K562 (cell line): ENCODE data around the gene CMSS1. TPM values are rescaled to one million over a fixed set of nuclear protein-coding genes. Genes with fewer than 3 reads are reported as not detected.
A peak's percentile ranks its signal among the peaks of the same experiment; 100 is the strongest.

Experiments used
- ARHGAP35 ChIP-seq: fragments of 450-650 bp; IDR thresholded peaks from 2 replicates; pipeline ENCODE4 v1.6.1; 2018; ENCODE audit not compliant: partially characterized antibody
- ARID1B ChIP-seq: fragments of 450-650 bp; IDR thresholded peaks from 2 replicates; pipeline ENCODE4 v1.6.1; 2016; ENCODE audit warnings: antibody characterized with exemption, mild to moderate bottlenecking, inconsistent platforms
- C11orf30 ChIP-seq: fragments of 450-650 bp; IDR thresholded peaks from 2 replicates; pipeline ENCODE4 v1.6.1; 2016; ENCODE audit warnings: low read depth, mild to moderate bottlenecking
- CTBP1 ChIP-seq: fragments of 450-650 bp; IDR thresholded peaks from 2 replicates; pipeline ENCODE4 v1.6.1; 2016; ENCODE audit warnings: borderline replicate concordance
- EP400 ChIP-seq: fragments of 450-650 bp; IDR thresholded peaks from 2 replicates; pipeline ENCODE4 v1.6.1; 2017; ENCODE audit warnings: antibody characterized with exemption, mild to moderate bottlenecking, moderate library complexity
- ETV6 ChIP-seq, 3 experiments: fragments of 150-350 bp in 1 of 3; sonication (generic) in 1 of 3; formaldehyde crosslinking in 1 of 3; IDR thresholded peaks; 2 replicates each; pipeline versions ENCODE4 v1.6.1 to v1.8.0; 2014 to 2022; ENCODE audit warnings: borderline replicate concordance in 2 of 3, low read depth in 2 of 3, antibody characterized with exemption in 1 of 3, low read length in 1 of 3, mild to moderate bottlenecking in 1 of 3, missing genetic modification reagents in 1 of 3
- JUN ChIP-seq, 2 experiments: sonication (generic) in 1 of 2; formaldehyde crosslinking in 1 of 2; IDR thresholded peaks; 2 replicates each; pipeline versions ENCODE4 v1.6.1 to v1.8.0; 2012 to 2022; ENCODE audit warnings: borderline replicate concordance in 2 of 2, mild to moderate bottlenecking in 2 of 2, improper control_type of control experiment in 1 of 2, low read depth in 1 of 2, low read length in 1 of 2, missing genetic modification reagents in 1 of 2
- KDM1A ChIP-seq, 2 experiments: fragments of 450-650 bp; IDR thresholded peaks; 2 replicates each; pipeline ENCODE4 v1.6.1; 2016; ENCODE audit warnings: mild to moderate bottlenecking in 2 of 2
- KDM4B ChIP-seq, 2 experiments: fragments of 450-650 bp in 1 of 2; sonication (generic) in 1 of 2; IDR thresholded peaks; 2 replicates each; pipeline ENCODE4 v1.6.1; 2016 to 2017; ENCODE audit warnings: borderline replicate concordance in 2 of 2, antibody characterized with exemption in 1 of 2, low read depth in 1 of 2, mild to moderate bottlenecking in 1 of 2
- KLF10 ChIP-seq: fragments of 250-450 bp; sonication (Bioruptor Pico); IDR thresholded peaks from 2 replicates; pipeline ENCODE4 v1.6.1; 2021; ENCODE audit warnings: matching md5 sums
- MAFK ChIP-seq: IDR thresholded peaks from 2 replicates; pipeline ENCODE4 v1.6.1; 2011; ENCODE audit warnings: low read length, improper control_type of control experiment
- MIER1 ChIP-seq: fragments of 450-650 bp; IDR thresholded peaks from 2 replicates; pipeline ENCODE4 v1.6.1; 2016; ENCODE audit warnings: antibody characterized with exemption, mild to moderate bottlenecking, low read depth
- NCOR1 ChIP-seq: fragments of 450-650 bp; IDR thresholded peaks from 2 replicates; pipeline ENCODE4 v1.6.1; 2016; ENCODE audit warnings: mild to moderate bottlenecking, moderate library complexity
- PREB ChIP-seq: sonication (generic); formaldehyde crosslinking; IDR thresholded peaks from 2 replicates; pipeline ENCODE4 v1.8.1; 2023; ENCODE audit warnings: mild to moderate bottlenecking, missing genetic modification reagents
- RERE ChIP-seq: sonication (generic); formaldehyde crosslinking; IDR thresholded peaks from 2 replicates; pipeline ENCODE4 v1.8.0; 2023; ENCODE audit warnings: missing genetic modification reagents, mild to moderate bottlenecking, borderline replicate concordance
- TAF1 ChIP-seq: IDR thresholded peaks from 2 replicates; pipeline ENCODE4 v1.6.1; 2011; ENCODE audit warnings: mild to moderate bottlenecking, low read length, moderate library complexity; ENCODE audit not compliant: insufficient read depth, control insufficient read depth, severe bottlenecking; ENCODE audit errors: extremely low read depth
- TCF3 ChIP-seq: sonication (generic); formaldehyde crosslinking; IDR thresholded peaks from 2 replicates; pipeline ENCODE4 v1.4.0; 2020; ENCODE audit warnings: mild to moderate bottlenecking, missing genetic modification reagents
- TCF7 ChIP-seq: sonication (generic); IDR thresholded peaks from 2 replicates; pipeline ENCODE4 v1.6.1; 2016; ENCODE audit warnings: antibody characterized with exemption, borderline replicate concordance
- ZFP30 ChIP-seq: fragments of 250-450 bp; sonication (Bioruptor Pico); IDR thresholded peaks from 2 replicates; pipeline ENCODE4 v1.8.0; 2022; ENCODE audit warnings: moderate library complexity, mild to moderate bottlenecking, inconsistent platforms, borderline replicate concordance
- ZNF316 ChIP-seq: fragments of 450-650 bp; IDR thresholded peaks from 2 replicates; pipeline ENCODE4 v1.6.1; 2016
- ZNF766 ChIP-seq: fragments of 200-800 bp; sonication (Bioruptor generic); conservative IDR thresholded peaks from 2 replicates; pipeline ENCODE4 v1.6.1; 2016; ENCODE audit warnings: missing genetic modification characterization, missing compliant biosample characterization
- ZSCAN29 ChIP-seq: fragments of 450-650 bp; IDR thresholded peaks from 2 replicates; pipeline ENCODE4 v1.6.1; 2017
- polyA plus RNA-seq, 8 experiments: library from polyadenylated mRNA; depleted of rRNA in 4 of 8; stranded (reverse) in 5 of 8; unstranded in 3 of 8; fragments of >200 nt; fragmentation: Nextera tagmentation in 2 of 8; fragmentation: Illumina TruSeq in 1 of 8; extraction: Ambion mirVana in 2 of 8; extraction: Trizol in 1 of 8; gene quantifications; 2 replicates each; pipeline versions ENCODE4 v1.2.1 to v1.2.3, GENCODE V29; 2011 to 2014; ENCODE audit warnings: inconsistent platforms in 1 of 8, missing spikeins in 1 of 8
- total RNA-seq, 7 experiments: library from RNA; depleted of rRNA in 6 of 7; stranded (reverse); fragments of >200 nt in 6 of 7; fragmentation: Illumina TruSeq in 2 of 7; extraction: Trizol in 2 of 7; gene quantifications; 2 replicates each; pipeline versions ENCODE4 v1.2.1 to v1.2.3, GENCODE V29; 2011 to 2021; ENCODE audit warnings: low replicate concordance in 1 of 7

Gene CMSS1
- total and polyA plus RNA-seq, 9 of the 15 experiments (the other 6 are each of a cell fraction or from before 2014, with no cell fraction given): 46.9 to 109 (median 72.3) TPM

GRCh38 chr3:100226712-100227429, 409.2 kb downstream of the CMSS1 start (continued):
- TF ChIP-seq RERE (CRISPR knock-in tag) (no peak), MIER1 (no peak), ZSCAN29 (no peak), ETV6 (IDR thresholded peaks at IDR 0.05; ENCODE audit: borderline replicate concordance in 1 of 2, low read depth in 2 of 2, low read length in 1 of 2) (no peak), ETV6 (CRISPR knock-in tag; IDR thresholded peaks at IDR 0.05; ENCODE audit: borderline replicate concordance) (no peak), NCOR1 (0 out of 2 replicates have a peak, but pooled peaks have one; percentile 10), ZNF316 (peak; percentile 79), ZFP30 (CRISPR knock-in tag) (no peak), KLF10 (CRISPR knock-in tag) (no peak), PREB (no peak), EP400 (0 out of 2 replicates have a peak, but pooled peaks have one; percentile 33), TCF7 (no peak), ZNF766 (no peak), CTBP1 (peak; percentile 56; the same call in 1 of the 2 replicates), ARHGAP35 (no peak), JUN (IDR thresholded peaks at IDR 0.05; ENCODE audit: borderline replicate concordance, low read depth, low read length) (peak; percentile 70; the same call in 1 of the 2 replicates), JUN (CRISPR knock-in tag; IDR thresholded peaks at IDR 0.05; ENCODE audit: borderline replicate concordance) (no peak), KDM1A (IDR thresholded peaks at IDR 0.05) (peak; percentile 63 to 72), TAF1 (no peak), KDM4B (IDR thresholded peaks at IDR 0.05; ENCODE audit: borderline replicate concordance in 2 of 2, low read depth in 1 of 2) (no peak), TCF3 (CRISPR knock-in tag) (0 out of 2 replicates have a peak, but pooled peaks have one; percentile 31), C11orf30 (peak; percentile 80), ARID1B (peak; percentile 50; the same call in 1 of the 2 replicates), MAFK (peak; percentile 48; the same call in 1 of the 2 replicates)
